H9 (cell line): ENCODE results near the gene WWC2. TPM values are rescaled to one million over a fixed set of nuclear protein-coding genes. Genes with fewer than 3 reads are reported as not detected.

Experiments
- DNase-seq: peaks from one replicate; pipeline ENCODE4 v3.0.0-alpha.2; 2017
- H2AFZ ChIP-seq: one replicate; pipeline ENCODE4 v1.6.1; 2013; ENCODE audit warnings: mild to moderate bottlenecking, low read length, control low read depth, moderate library complexity
- H2AK5ac ChIP-seq: 2 replicates; pipeline ENCODE4 v1.6.1; 2013; ENCODE audit warnings: low read length, control low read depth, mixed read lengths; ENCODE audit not compliant: insufficient read length
- H2BK120ac ChIP-seq: one replicate; pipeline ENCODE4 v1.6.1; 2013; ENCODE audit warnings: low read depth, mild to moderate bottlenecking, low read length, control low read depth, inconsistent platforms; ENCODE audit not compliant: poor library complexity, severe bottlenecking
- H2BK12ac ChIP-seq: 2 replicates; pipeline ENCODE4 v1.6.1; 2013; ENCODE audit warnings: low read length, control low read depth, mixed read lengths, low read depth; ENCODE audit not compliant: insufficient read length
- H2BK15ac ChIP-seq: 2 replicates; pipeline ENCODE4 v1.6.1; 2013; ENCODE audit warnings: low read depth, low read length, control low read depth
- H2BK20ac ChIP-seq: one replicate; pipeline ENCODE4 v1.6.1; 2013; ENCODE audit warnings: low read depth, mild to moderate bottlenecking, low read length, control low read depth, inconsistent platforms; ENCODE audit not compliant: poor library complexity, severe bottlenecking
- H2BK5ac ChIP-seq: 2 replicates; pipeline ENCODE4 v1.6.1; 2013; ENCODE audit warnings: low read length, control low read depth, mixed read lengths; ENCODE audit not compliant: insufficient read length
- H3K14ac ChIP-seq: 2 replicates; pipeline ENCODE4 v1.6.1; 2013; ENCODE audit warnings: low read length, control low read depth; ENCODE audit not compliant: insufficient read depth
- H3K18ac ChIP-seq: 2 replicates; pipeline ENCODE4 v1.6.1; 2013; ENCODE audit warnings: low read depth, mild to moderate bottlenecking, mixed read lengths, low read length, control low read depth; ENCODE audit not compliant: insufficient read length
- H3K23ac ChIP-seq: 2 replicates; pipeline ENCODE4 v1.6.1; 2013; ENCODE audit warnings: low read length, control low read depth, mixed read lengths, low read depth; ENCODE audit not compliant: insufficient read length
- H3K23me2 ChIP-seq: 2 replicates; pipeline ENCODE4 v1.6.1; 2013; ENCODE audit warnings: low read depth, mild to moderate bottlenecking, mixed read lengths, low read length, control low read depth; ENCODE audit not compliant: insufficient read length, poor library complexity, severe bottlenecking
- H3K27ac ChIP-seq: 2 replicates; pipeline ENCODE4 v1.5.1; 2013; ENCODE audit warnings: low read length, control low read depth, mixed read lengths, low read depth; ENCODE audit not compliant: insufficient read length
- H3K27me3 ChIP-seq: 2 replicates; pipeline ENCODE4 v1.6.1; 2013; ENCODE audit warnings: low read length, control low read depth, inconsistent platforms; ENCODE audit not compliant: insufficient read depth
- H3K4ac ChIP-seq: 2 replicates; pipeline ENCODE4 v1.6.1; 2013; ENCODE audit warnings: low read depth, mild to moderate bottlenecking, control low read depth, inconsistent platforms, low read length, moderate library complexity
- H3K4me1 ChIP-seq: 2 replicates; pipeline ENCODE4 v1.6.1; 2013; ENCODE audit warnings: low read length, control low read depth, inconsistent platforms; ENCODE audit not compliant: insufficient read depth
- H3K4me2 ChIP-seq: 2 replicates; pipeline ENCODE4 v1.6.1; 2013; ENCODE audit warnings: low read length, control low read depth, mixed read lengths; ENCODE audit not compliant: insufficient read length, insufficient read depth
- H3K56ac ChIP-seq: 2 replicates; pipeline ENCODE4 v1.6.1; 2013; ENCODE audit warnings: low read depth, mild to moderate bottlenecking, mixed read lengths, low read length, control low read depth; ENCODE audit not compliant: insufficient read length
- H3K79me1 ChIP-seq: 2 replicates; pipeline ENCODE4 v1.6.1; 2013; ENCODE audit warnings: low read depth, mild to moderate bottlenecking, moderate library complexity, low read length, control low read depth, inconsistent platforms; ENCODE audit not compliant: insufficient read depth, poor library complexity, severe bottlenecking
- H3K79me2 ChIP-seq: 2 replicates; pipeline ENCODE4 v1.6.1; 2013; ENCODE audit warnings: low read length, control low read depth, inconsistent platforms; ENCODE audit not compliant: insufficient read depth
- H3K9ac ChIP-seq: 2 replicates; pipeline ENCODE4 v1.6.1; 2013; ENCODE audit warnings: low read length, control low read depth, mixed read lengths; ENCODE audit not compliant: insufficient read length; ENCODE audit errors: extremely low read depth
- H3K9me3 ChIP-seq: one replicate; pipeline ENCODE4 v1.6.1; 2013; ENCODE audit warnings: low read depth, low read length, inconsistent platforms; ENCODE audit not compliant: control insufficient read depth
- H3T11ph ChIP-seq: one replicate; pipeline ENCODE4 v1.6.1; 2013; ENCODE audit warnings: mild to moderate bottlenecking, low read length, control low read depth, inconsistent platforms
- H4K20me1 ChIP-seq: one replicate; pipeline ENCODE4 v1.6.1; 2013; ENCODE audit not compliant: control insufficient read depth, insufficient read length, insufficient read depth
- H4K5ac ChIP-seq: 2 replicates; pipeline ENCODE4 v1.6.1; 2013; ENCODE audit warnings: low read depth, mild to moderate bottlenecking, mixed read lengths, low read length, control low read depth; ENCODE audit not compliant: insufficient read length
- H4K8ac ChIP-seq: replicated peaks from 2 replicates; pipeline ENCODE4 v1.6.1; 2013; ENCODE audit warnings: low read length, control low read depth, mixed read lengths, low read depth; ENCODE audit not compliant: insufficient read length
- H4K91ac ChIP-seq: 2 replicates; pipeline ENCODE4 v1.6.1; 2013; ENCODE audit warnings: low read depth, mild to moderate bottlenecking, moderate library complexity, mixed read lengths, low read length, control low read depth; ENCODE audit not compliant: insufficient read length
- H3K27ac Mint-ChIP-seq, 3 experiments: 2 replicates in 2 of 3; 3 replicates in 1 of 3; pipeline ENCODE4 v1.8.0; 2020 to 2021; ENCODE audit warnings: mixed read lengths in 3 of 3, mild to moderate bottlenecking in 1 of 3, moderate library complexity in 1 of 3
- H3K27me3 Mint-ChIP-seq: 2 replicates; pipeline ENCODE4 v1.8.0; 2021; ENCODE audit warnings: low read depth, mild to moderate bottlenecking, moderate library complexity, mixed read lengths
- H3K36me3 Mint-ChIP-seq, 3 experiments: 2 replicates in 2 of 3; 3 replicates in 1 of 3; pipeline ENCODE4 v1.8.0; 2020 to 2021; ENCODE audit warnings: low read depth in 3 of 3, mixed read lengths in 3 of 3; ENCODE audit not compliant: insufficient read depth in 1 of 3
- H3K4me1 Mint-ChIP-seq, 2 experiments: 2 replicates each; pipeline ENCODE4 v1.8.0; 2020; ENCODE audit warnings: mixed read lengths in 2 of 2
- H3K4me3 Mint-ChIP-seq, 2 experiments: 2 replicates in 1 of 2; 3 replicates in 1 of 2; pipeline ENCODE4 v1.8.0; 2020 to 2021; ENCODE audit warnings: mild to moderate bottlenecking in 2 of 2, mixed read lengths in 2 of 2, moderate library complexity in 1 of 2
- H3K9me3 Mint-ChIP-seq, 2 experiments: 2 replicates in 1 of 2; 3 replicates in 1 of 2; pipeline ENCODE4 v1.8.0; 2020; ENCODE audit warnings: mild to moderate bottlenecking in 2 of 2, mixed read lengths in 2 of 2, moderate library complexity in 1 of 2
- CTCF ChIP-seq: fragments of 200-600 bp; sonication (generic); conservative IDR thresholded peaks from 3 replicates; pipeline ENCODE4 v1.8.0; 2021; ENCODE audit warnings: antibody characterized with exemption, mild to moderate bottlenecking
- WGBS: extraction: QIAGEN DNeasy Blood & Tissue Kit; methylation state at CpG from one replicate; pipeline ENCODE4 v1.1.7; 2013; ENCODE audit warnings: missing lambda C conversion rate, low lambda C conversion rate, mixed read lengths; ENCODE audit not compliant: insufficient read length; ENCODE audit errors: extremely low coverage; 5-methylcytosine and 5-hydroxymethylcytosine counted together
- total RNA-seq: library from RNA; stranded (reverse); gene quantifications from 2 replicates; pipeline ENCODE4 v1.2.1, GENCODE V29; 2021

WWC2 gene
- total RNA-seq, 1 experiment from 2014 or later = 106 TPM

- no CpG with 5 or more reads among the region's 4 CpGs for WGBS
- Mint-ChIP-seq H3K9me3 (no peaks in the 10 kb centered on the region), H3K4me3 (no peak overlapping the region), H3K27ac (peak overlapping the region in 1 of 3 experiments; percentile 35; a peak in 1 of 7 replicates), H3K4me1 (no peaks in the 10 kb centered on the region), H3K36me3 (peaks cover 56 to 84% (median 80%) of the 10 kb centered on the region in 3 experiments), H3K27me3 (no peaks in the 10 kb centered on the region; the same call in 1 of the 2 replicates)
- H3K9ac ChIP-seq = no peak overlapping the region
- no peak overlapping the region for H4K91ac ChIP-seq
- no peak overlapping the region for H4K8ac ChIP-seq
- H2AK5ac ChIP-seq = no peak overlapping the region
- no peaks in the 10 kb centered on the region for H3K9me3 ChIP-seq
- H2AFZ ChIP-seq = no peak overlapping the region
- H2BK12ac ChIP-seq = no peak overlapping the region
- no peaks in the 10 kb centered on the region for H3K79me2 ChIP-seq
- no peak overlapping the region for H3K14ac ChIP-seq
- H4K5ac ChIP-seq = no peak overlapping the region
- DNase-seq = no peak
- no peaks in the 10 kb centered on the region for H3K79me1 ChIP-seq
- H2BK20ac ChIP-seq = no peak overlapping the region
- no peak overlapping the region for H2BK5ac ChIP-seq
- no peak overlapping the region for H3K27ac ChIP-seq
- H2BK15ac ChIP-seq = no peak overlapping the region
- H2BK120ac ChIP-seq = no peak overlapping the region
- H3K27me3 ChIP-seq = no peaks in the 10 kb centered on the region
- H4K20me1 ChIP-seq = no peaks in the 10 kb centered on the region
- no peaks in the 10 kb centered on the region for H3K4me1 ChIP-seq
- H3T11ph ChIP-seq = no peak overlapping the region
- H3K56ac ChIP-seq = no peak overlapping the region
- H3K23ac ChIP-seq = no peak overlapping the region
- no peak overlapping the region for H3K4ac ChIP-seq
- TF ChIP-seq CTCF = no peak
- H3K23me2 ChIP-seq = no peaks in the 10 kb centered on the region
- H3K18ac ChIP-seq = no peak overlapping the region
- H3K4me2 ChIP-seq = no peak overlapping the region
Observed at GRCh38 chr4:183284965-183285364, 185.9 kb downstream of the WWC2 start.
